GM23248 (cell line): ENCODE results near the gene ANKRD36.
"Not testable (repeated sequence)": the region's sequence is repeated elsewhere in the genome, so short reads cannot be mapped to it uniquely, and the experiment has no call there.

Source experiments
- EZH2 ChIP-seq: fragments of 200-600 bp; sonication (generic); IDR thresholded peaks from 2 replicates; pipeline ENCODE4 v1.6.1; 2018; ENCODE audit warnings: antibody characterized with exemption, mild to moderate bottlenecking; ENCODE audit not compliant: insufficient read depth, poor library complexity, severe bottlenecking
- EZH2phosphoT487 ChIP-seq: fragments of 200-600 bp; sonication (generic); IDR thresholded peaks from 2 replicates; pipeline ENCODE4 v1.6.1; 2018; ENCODE audit warnings: antibody characterized with exemption, moderate library complexity, mild to moderate bottlenecking, low read depth; ENCODE audit not compliant: insufficient read depth

DNA sequence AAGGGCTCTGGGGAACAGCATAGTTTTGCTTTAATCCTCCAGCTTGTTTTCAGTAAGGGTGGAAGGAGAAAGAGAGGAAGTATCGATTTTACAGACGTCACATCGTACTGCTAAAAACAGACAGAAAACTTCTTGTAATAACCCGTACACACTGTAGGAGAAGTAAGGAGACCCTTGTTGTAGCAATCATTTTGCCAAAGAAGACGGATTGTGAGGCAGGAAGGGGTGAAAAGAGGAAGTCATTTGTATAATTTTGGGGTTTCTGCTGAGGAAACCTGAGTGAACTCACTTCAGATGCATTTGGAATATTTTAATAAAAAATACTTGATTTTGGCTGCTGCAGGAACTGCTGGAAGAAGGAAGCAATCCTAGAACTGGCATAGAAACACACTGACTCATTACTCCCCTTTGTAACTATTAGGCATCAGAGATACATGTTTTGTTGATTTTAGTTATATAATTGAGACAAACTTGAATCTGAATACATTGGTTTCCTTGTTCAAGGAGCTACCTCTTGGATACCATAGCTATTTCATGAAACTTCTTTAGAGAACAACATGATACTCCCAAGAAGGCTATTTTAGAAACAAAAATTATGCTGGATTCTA, 89.8 kb downstream of the ANKRD36 start:
- not testable (repeated sequence) for TF ChIP-seq EZH2, EZH2phosphoT487
